ENCODE measurements around the gene LARGE1. TPM values are rescaled to one million over a fixed set of nuclear protein-coding genes. Genes with fewer than 3 reads are reported as not detected.
A peak's percentile ranks its signal among the peaks of the same experiment; 100 is the strongest.

LARGE1 gene
- total RNA-seq, 2 experiments from 2014 or later = 0.81 to 2.0 TPM

GRCh38 chr22:33923033-33923432, 2.8 kb upstream of the LARGE1 start:
- peaks cover 1% of the 10 kb centered on the region for H3K36me3 Mint-ChIP-seq
- H3K27ac Mint-ChIP-seq = no peak overlapping the region
- no peak for DNase-seq
- peaks cover 50% of the 10 kb centered on the region for H3K27me3 Mint-ChIP-seq
- H3K9me3 Mint-ChIP-seq = no peaks in the 10 kb centered on the region
- H3K4me3 Mint-ChIP-seq = peak overlapping the region; percentile 25
- intact Hi-C loops (cut with micrococcal nuclease) = loop anchor here (2.0 to 5.0 kb wide), 2 partner anchors 188 to 621 kb away; no protein-coding TSS in a partner anchor
- peaks cover 16% of the 10 kb centered on the region for H3K4me1 Mint-ChIP-seq (ENCODE audit: low read depth)
- POLR2A ChIA-PET = no interaction called here
- CTCF ChIA-PET = interaction anchor here (0.7 to 1.0 kb wide), 2 partner anchors 12 to 13 kb away, joined by 3 read pairs; no protein-coding TSS in a partner anchor

GRCh38 chr22:33922349-33922681, 2.0 kb upstream of the LARGE1 start:
- H3K4me1 Mint-ChIP-seq (ENCODE audit: low read depth) = peaks cover 16% of the 10 kb centered on the region
- ChIA-PET POLR2A (no interaction called here), CTCF (interaction anchor here (0.7 kb wide), 1 partner anchor 72 kb away, joined by 3 read pairs; no protein-coding TSS in a partner anchor)
- H3K27me3 Mint-ChIP-seq = peaks cover 51% of the 10 kb centered on the region
- peak overlapping the region; percentile 49 for H3K4me3 Mint-ChIP-seq
- peaks cover 1% of the 10 kb centered on the region for H3K36me3 Mint-ChIP-seq
- intact Hi-C loops (cut with micrococcal nuclease) = loop anchor here (2.0 to 5.0 kb wide), 2 partner anchors 188 to 620 kb away; no protein-coding TSS in a partner anchor
- peak; percentile 15 for DNase-seq
- no peak overlapping the region for H3K27ac Mint-ChIP-seq
- no peaks in the 10 kb centered on the region for H3K9me3 Mint-ChIP-seq

- H3K27ac Mint-ChIP-seq = no peak overlapping the region
- peaks cover 16% of the 10 kb centered on the region for H3K4me1 Mint-ChIP-seq (ENCODE audit: low read depth)
- H3K9me3 Mint-ChIP-seq = no peaks in the 10 kb centered on the region
- intact Hi-C loops (cut with micrococcal nuclease) = loop anchor here (2.0 to 5.0 kb wide), 2 partner anchors 189 to 619 kb away; no protein-coding TSS in a partner anchor
- POLR2A ChIA-PET = no interaction called here
- CTCF ChIA-PET = interaction anchor here (0.7 kb wide), 1 partner anchor 71 kb away, joined by 3 read pairs; no protein-coding TSS in a partner anchor
- H3K36me3 Mint-ChIP-seq = peaks cover 1% of the 10 kb centered on the region
- DNase-seq = peak; percentile 29
- peak overlapping the region; percentile 62 for H3K4me3 Mint-ChIP-seq
- peaks cover 53% of the 10 kb centered on the region for H3K27me3 Mint-ChIP-seq
Observed at GRCh38 chr22:33921525-33922348, 1.5 kb upstream of the LARGE1 start.

- POLR2A ChIA-PET = no interaction called here
- Mint-ChIP-seq H3K27ac (no peak overlapping the region), H3K4me3 (peak overlapping the region; percentile 62), H3K27me3 (peaks cover 56% of the 10 kb centered on the region), H3K4me1 (ENCODE audit: low read depth) (peaks cover 16% of the 10 kb centered on the region), H3K9me3 (no peaks in the 10 kb centered on the region), H3K36me3 (peaks cover 1% of the 10 kb centered on the region)
- intact Hi-C loops (cut with micrococcal nuclease) = loop anchor here (5.0 kb wide), 1 partner anchor 619 kb away; no protein-coding TSS in a partner anchor
- peak; percentile 91 for DNase-seq
- CTCF ChIA-PET = no interaction called here
Observed at GRCh38 chr22:33920927-33921524, 750 bp upstream of the LARGE1 start.

GRCh38 chr22:33919391-33920196, 682 bp downstream of the LARGE1 start:
- ChIA-PET CTCF (no interaction called here), POLR2A (no interaction called here)
- Mint-ChIP-seq H3K9me3 (no peaks in the 10 kb centered on the region), H3K4me3 (peak overlapping the region; percentile 30), H3K36me3 (peaks cover 1% of the 10 kb centered on the region), H3K27me3 (peaks cover 54% of the 10 kb centered on the region), H3K4me1 (ENCODE audit: low read depth) (peaks cover 16% of the 10 kb centered on the region), H3K27ac (no peak overlapping the region)
- intact Hi-C loops (cut with micrococcal nuclease) = loop anchor here (5.0 kb wide), 1 partner anchor 617 kb away; no protein-coding TSS in a partner anchor
- peak; percentile 18 for DNase-seq

GRCh38 chr22:33918676-33919365, 1.5 kb downstream of the LARGE1 start:
- POLR2A ChIA-PET = no interaction called here
- H3K4me1 Mint-ChIP-seq (ENCODE audit: low read depth) = peaks cover 16% of the 10 kb centered on the region
- H3K27ac Mint-ChIP-seq = no peak overlapping the region
- H3K36me3 Mint-ChIP-seq = peaks cover 1% of the 10 kb centered on the region
- no peak for DNase-seq
- CTCF ChIA-PET = no interaction called here
- H3K4me3 Mint-ChIP-seq = no peak overlapping the region
- intact Hi-C loops (cut with micrococcal nuclease) = no loop called here
- peaks cover 51% of the 10 kb centered on the region for H3K27me3 Mint-ChIP-seq
- no peaks in the 10 kb centered on the region for H3K9me3 Mint-ChIP-seq

GRCh38 chr22:33917744-33918406, 2.4 kb downstream of the LARGE1 start:
- DNase-seq = no peak
- Mint-ChIP-seq H3K4me3 (no peak overlapping the region), H3K36me3 (peaks cover 1% of the 10 kb centered on the region), H3K27ac (no peak overlapping the region), H3K9me3 (no peaks in the 10 kb centered on the region), H3K4me1 (ENCODE audit: low read depth) (peaks cover 15% of the 10 kb centered on the region), H3K27me3 (peaks cover 41% of the 10 kb centered on the region)
- ChIA-PET POLR2A (no interaction called here), CTCF (no interaction called here)
- intact Hi-C loops (cut with micrococcal nuclease) = no loop called here

- Mint-ChIP-seq H3K4me1 (ENCODE audit: low read depth) (peaks cover 4% of the 10 kb centered on the region), H3K27me3 (peaks cover 31% of the 10 kb centered on the region), H3K9me3 (no peaks in the 10 kb centered on the region), H3K27ac (no peak overlapping the region), H3K4me3 (no peak overlapping the region), H3K36me3 (no peaks in the 10 kb centered on the region)
- intact Hi-C loops (cut with micrococcal nuclease) = no loop called here
- POLR2A ChIA-PET = no interaction called here
- CTCF ChIA-PET = no interaction called here
- no peak for DNase-seq
Observed at GRCh38 chr22:33914699-33915098, 5.6 kb downstream of the LARGE1 start.

GRCh38 chr22:33914131-33914530, 6.1 kb downstream of the LARGE1 start:
- Mint-ChIP-seq H3K9me3 (no peaks in the 10 kb centered on the region), H3K4me3 (no peak overlapping the region), H3K27ac (no peak overlapping the region), H3K27me3 (peaks cover 26% of the 10 kb centered on the region), H3K36me3 (no peaks in the 10 kb centered on the region), H3K4me1 (ENCODE audit: low read depth) (peaks cover under 1% of the 10 kb centered on the region)
- ChIA-PET CTCF (no interaction called here), POLR2A (no interaction called here)
- intact Hi-C loops (cut with micrococcal nuclease) = no loop called here
- no peak for DNase-seq

- POLR2A ChIA-PET = no interaction called here
- H3K27me3 Mint-ChIP-seq = peaks cover 18% of the 10 kb centered on the region
- CTCF ChIA-PET = no interaction called here
- no peaks in the 10 kb centered on the region for H3K9me3 Mint-ChIP-seq
- intact Hi-C loops (cut with micrococcal nuclease) = no loop called here
- H3K4me3 Mint-ChIP-seq = no peak overlapping the region
- H3K36me3 Mint-ChIP-seq = no peaks in the 10 kb centered on the region
- H3K4me1 Mint-ChIP-seq (ENCODE audit: low read depth) = no peaks in the 10 kb centered on the region
- no peak overlapping the region for H3K27ac Mint-ChIP-seq
- no peak for DNase-seq
Observed at GRCh38 chr22:33913188-33913587, 7.1 kb downstream of the LARGE1 start.

GRCh38 chr22:33909911-33910310, 10.4 kb downstream of the LARGE1 start:
- H3K9me3 Mint-ChIP-seq = no peaks in the 10 kb centered on the region
- intact Hi-C loops (cut with micrococcal nuclease) = no loop called here
- no peak overlapping the region for H3K27ac Mint-ChIP-seq
- peaks cover 2% of the 10 kb centered on the region for H3K27me3 Mint-ChIP-seq
- ChIA-PET POLR2A (no interaction called here), CTCF (interaction anchor here (0.7 kb wide), 1 partner anchor 13 kb away, joined by 3 read pairs; no protein-coding TSS in a partner anchor)
- DNase-seq = no peak
- H3K36me3 Mint-ChIP-seq = no peaks in the 10 kb centered on the region
- no peaks in the 10 kb centered on the region for H3K4me1 Mint-ChIP-seq (ENCODE audit: low read depth)
- no peak overlapping the region for H3K4me3 Mint-ChIP-seq

Data from activated CD4-positive, alpha-beta memory T cell treated with anti-CD3 and anti-CD28 coated beads for 36 hours (primary cell).